Erythroblast (primary cell): Measurements from ENCODE around the gene ARHGDIA.

ENCODE experiments used
- GATA1 ChIP-seq: IDR thresholded peaks from 2 replicates; pipeline ENCODE4 v1.6.1; 2011; ENCODE audit warnings: low read depth, mild to moderate bottlenecking, control low read depth, low read length, moderate library complexity
- POLR2A ChIP-seq: IDR thresholded peaks from 2 replicates; pipeline ENCODE4 v1.6.1; 2011; ENCODE audit warnings: mild to moderate bottlenecking, low read length

GRCh38 chr17:81821147-81821546 lies 50.0 kb downstream of the ARHGDIA start:
- TF ChIP-seq POLR2A (no peak), GATA1 (no peak)
